ENCODE measurements around the gene SDE2. TPM values are rescaled to one million over a fixed set of nuclear protein-coding genes. Genes with fewer than 3 reads are reported as not detected.

The SDE2 gene
- total and polyA plus RNA-seq, 2 of the 8 experiments (the other 6 are each of a cell fraction or from before 2014, with no cell fraction given), result 8.5 to 16.7 TPM

DNA sequence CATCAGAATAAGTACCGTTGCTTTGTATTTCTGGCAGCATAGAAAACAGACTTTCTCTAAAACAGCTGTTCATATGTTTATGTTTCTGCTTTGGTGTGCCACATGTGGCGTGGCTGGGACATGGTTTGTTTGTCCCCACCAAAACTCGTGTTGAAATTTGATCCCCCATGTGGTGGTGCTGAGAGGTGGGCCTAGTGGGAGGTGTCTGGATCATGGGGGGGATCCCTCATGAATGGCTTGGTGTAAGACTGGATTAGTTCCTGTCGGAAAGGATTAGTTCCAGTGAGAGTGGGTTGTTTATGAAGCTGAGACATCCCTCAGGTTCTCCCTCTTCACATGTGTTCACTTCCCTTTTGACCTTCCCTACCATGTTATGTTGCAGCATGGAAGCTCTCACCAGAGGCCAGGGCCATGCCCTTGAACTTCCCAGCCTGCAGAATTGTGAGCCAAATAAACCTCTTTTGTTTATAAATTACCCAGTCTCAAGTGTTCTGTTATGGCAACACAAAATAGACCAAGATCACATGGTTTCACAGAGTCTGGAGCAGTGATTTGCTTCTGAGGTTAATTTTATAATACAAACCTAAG lies 45.5 kb upstream of the SDE2 start:
- H2BK15ac ChIP-seq (ENCODE audit: low read length), result no peak overlapping the region
- H3K79me1 ChIP-seq (ENCODE audit: low read depth, low read length), result no peaks in the 10 kb centered on the region
- no peak overlapping the region for H4K8ac ChIP-seq (ENCODE audit: extremely low read depth, insufficient read depth, low read length)
- H4K91ac ChIP-seq (replicated peaks; ENCODE audit: insufficient read length, low read length), result no peak overlapping the region
- H3K4me3 ChIP-seq (ENCODE audit: extremely low read depth in 1 of 4, insufficient read depth in 2 of 4, low read depth in 3 of 4, low read length in 4 of 4), result no peak overlapping the region
- H3K56ac ChIP-seq (replicated peaks; ENCODE audit: insufficient read length, low read depth, low read length), result no peak overlapping the region
- no peak overlapping the region for H2AFZ ChIP-seq (ENCODE audit: low read length)
- ChIA-PET POLR2A (ENCODE audit: partially characterized antibody) (interaction anchor here (1.3 to 2.4 kb wide), 2 partner anchors 17 to 27 kb away, joined by 3 to 9 read pairs; partner anchors contain the start of gene H3-3A), CTCF (ENCODE audit: partially characterized antibody) (interaction anchor here (0.9 to 1.0 kb wide), 2 partner anchors 20 to 503 kb away, joined by 4 read pairs; no protein-coding TSS in a partner anchor)
- no peak overlapping the region for H4K5ac ChIP-seq (ENCODE audit: insufficient read length, low read depth, low read length)
- WGBS, 2 experiments (ENCODE audit: extremely low coverage in 1 of 2, insufficient coverage in 1 of 2, insufficient read length in 1 of 2, insufficient replicate concordance in 2 of 2, low coverage in 1 of 2, low lambda C conversion rate in 2 of 2, missing lambda C conversion rate in 1 of 2), result 83% methylated on average over 4 of the region's 4 CpGs; no CpG with 5 or more reads in 1 of the 2 experiments
- H3K14ac ChIP-seq (ENCODE audit: insufficient read length), result no peak overlapping the region
- H2BK5ac ChIP-seq (ENCODE audit: low read depth, low read length), result no peak overlapping the region
- H2BK12ac ChIP-seq (ENCODE audit: low read depth, low read length), result no peak overlapping the region
- no peaks in the 10 kb centered on the region for H4K20me1 ChIP-seq (replicated peaks in 1 of 2; ENCODE audit: control insufficient read depth in 1 of 2, insufficient read depth in 2 of 2, low read length in 2 of 2)
- no peak for DNase-seq (ENCODE audit: low read depth in 1 of 2, low spot score in 2 of 2)
- no peak overlapping the region for H3K23ac ChIP-seq (ENCODE audit: insufficient read length)
- FAIRE-seq, result no peak
- no peaks in the 10 kb centered on the region; a peak in 1 of 7 replicates for H3K27me3 ChIP-seq (replicated peaks in 1 of 4; ENCODE audit: control insufficient read depth in 3 of 4, extremely low read depth in 1 of 4, insufficient read depth in 3 of 4, low read length in 3 of 4)
- no peak overlapping the region for H2BK120ac ChIP-seq (replicated peaks; ENCODE audit: low read depth, low read length)
- no peak overlapping the region for H3K27ac ChIP-seq (ENCODE audit: low read depth, low read length)
- H3K9me3 ChIP-seq (ENCODE audit: insufficient read depth in 2 of 2, low read depth in 1 of 2, low read length in 1 of 2), result no peaks in the 10 kb centered on the region
- H3K4me1 ChIP-seq (replicated peaks in 1 of 4; ENCODE audit: control insufficient read depth in 3 of 4, insufficient read depth in 4 of 4, low read length in 3 of 4), result no peaks in the 10 kb centered on the region
- H3K4ac ChIP-seq (replicated peaks; ENCODE audit: insufficient read length, low read depth, low read length), result no peak overlapping the region
- H3K4me2 ChIP-seq (ENCODE audit: insufficient read depth in 1 of 2, low read depth in 2 of 2, low read length in 2 of 2), result no peak overlapping the region
- H3K79me2 ChIP-seq (ENCODE audit: control insufficient read depth in 1 of 2, insufficient read depth in 2 of 2, low read length in 2 of 2), result no peaks in the 10 kb centered on the region
- H3K23me2 ChIP-seq (ENCODE audit: low read depth, low read length), result no peaks in the 10 kb centered on the region
- no peak overlapping the region for H2AK5ac ChIP-seq (ENCODE audit: low read depth, low read length)
- H3K9ac ChIP-seq (replicated peaks in 1 of 4; ENCODE audit: extremely low read depth in 1 of 4, low read depth in 3 of 4, low read length in 3 of 4), result no peak overlapping the region
- H3K36me3 ChIP-seq (ENCODE audit: control insufficient read depth in 2 of 4, insufficient read depth in 4 of 4, low read length in 3 of 4), result no peaks in the 10 kb centered on the region
- no peak overlapping the region for H2BK20ac ChIP-seq (ENCODE audit: low read length)
- no peak overlapping the region for H3K18ac ChIP-seq (ENCODE audit: extremely low read depth, low read length)
- TF ChIP-seq POU5F1 (IDR thresholded peaks at IDR 0.05; ENCODE audit: low read depth, low read length) (no peak), BCL11A (IDR thresholded peaks at IDR 0.05; ENCODE audit: low read depth in 2 of 2, low read length in 2 of 2) (no peak), RNF2 (IDR thresholded peaks at IDR 0.05; ENCODE audit: borderline replicate concordance, low read depth, low read length, missing control alignments, poor library complexity, severe bottlenecking) (no peak), TAF7 (optimal IDR thresholded peaks at IDR 0.05; ENCODE audit: borderline replicate concordance, low read depth, low read length) (no peak), HDAC6 (IDR thresholded peaks at IDR 0.05; ENCODE audit: low read depth, low read length) (no peak), CHD2 (IDR thresholded peaks at IDR 0.05; ENCODE audit: low read length) (no peak), NANOG (IDR thresholded peaks at IDR 0.05; ENCODE audit: insufficient read depth, low read depth, low read length, poor library complexity, severe bottlenecking) (no peak), SUZ12 (IDR thresholded peaks at IDR 0.05; ENCODE audit: low read length) (no peak), TCF12 (IDR thresholded peaks at IDR 0.05; ENCODE audit: low read depth, low read length) (no peak), EZH2 (IDR thresholded peaks at IDR 0.05; ENCODE audit: low read depth, low read length, severe bottlenecking) (no peak), POLR2A (IDR thresholded peaks at IDR 0.05; ENCODE audit: control extremely low read depth in 1 of 2, low read depth in 2 of 2, low read length in 2 of 2) (no peak)
- TF ChIP-seq, protein P1, sequence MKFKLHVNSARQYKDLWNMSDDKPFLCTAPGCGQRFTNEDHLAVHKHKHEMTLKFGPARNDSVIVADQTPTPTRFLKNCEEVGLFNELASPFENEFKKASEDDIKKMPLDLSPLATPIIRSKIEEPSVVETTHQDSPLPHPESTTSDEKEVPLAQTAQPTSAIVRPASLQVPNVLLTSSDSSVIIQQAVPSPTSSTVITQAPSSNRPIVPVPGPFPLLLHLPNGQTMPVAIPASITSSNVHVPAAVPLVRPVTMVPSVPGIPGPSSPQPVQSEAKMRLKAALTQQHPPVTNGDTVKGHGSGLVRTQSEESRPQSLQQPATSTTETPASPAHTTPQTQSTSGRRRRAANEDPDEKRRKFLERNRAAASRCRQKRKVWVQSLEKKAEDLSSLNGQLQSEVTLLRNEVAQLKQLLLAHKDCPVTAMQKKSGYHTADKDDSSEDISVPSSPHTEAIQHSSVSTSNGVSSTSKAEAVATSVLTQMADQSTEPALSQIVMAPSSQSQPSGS (IDR thresholded peaks at IDR 0.05; ENCODE audit: low read length), result no peak

All from H1 (cell line).